GM12891 (cell line): ENCODE data around the gene PLAU.

Experiments used
- DNase-seq: peaks from one replicate; pipeline ENCODE4 v3.0.0; 2011; ENCODE audit warnings: low spot score; ENCODE audit not compliant: insufficient read length
- FAIRE-seq: peaks from 2 replicates; lab custom pipeline; 2011; peaks lifted over from hg19 to GRCh38; lab: Jason Lieb, UNC
- PAX5 ChIP-seq: IDR thresholded peaks from 2 replicates; pipeline ENCODE4 v1.6.1; 2011; ENCODE audit warnings: low read length, moderate library complexity, mild to moderate bottlenecking; ENCODE audit not compliant: insufficient read depth, severe bottlenecking
- POLR2A ChIP-seq: IDR thresholded peaks from 2 replicates; pipeline ENCODE4 v1.6.1; 2011; ENCODE audit warnings: low read depth, low read length, control low read depth
- POLR2AphosphoS5 ChIP-seq: IDR thresholded peaks from 2 replicates; pipeline ENCODE4 v1.6.1; 2011; ENCODE audit warnings: low read depth, low read length, control low read depth
- POU2F2 ChIP-seq: IDR thresholded peaks from 2 replicates; pipeline ENCODE4 v1.6.1; 2011; ENCODE audit warnings: low read depth, mild to moderate bottlenecking, control low read depth, low read length, moderate library complexity
- SPI1 ChIP-seq: IDR thresholded peaks from 2 replicates; pipeline ENCODE4 v1.6.1; 2011; ENCODE audit warnings: low read depth, low read length, control low read depth
- TAF1 ChIP-seq: IDR thresholded peaks from 2 replicates; pipeline ENCODE4 v1.6.1; 2011; ENCODE audit warnings: low read depth, low read length, control low read depth

Gene PLAU

GRCh38 chr10:73875139-73875475 is 35.8 kb upstream of the PLAU start:
- no peak for TF ChIP-seq POU2F2
- TF ChIP-seq SPI1: 0 out of 2 replicates have a peak, but pooled peaks have one; percentile 14
- DNase-seq (no peak), FAIRE-seq (no peak)

GRCh38 chr10:73876157-73876556 is 34.8 kb upstream of the PLAU start:
- DNase-seq (no peak), FAIRE-seq (no peak)
- TF ChIP-seq TAF1 (no peak), PAX5 (no peak), POLR2A (no peak), POLR2AphosphoS5 (no peak), SPI1 (no peak), POU2F2 (no peak)

GRCh38 chr10:73876566-73876965 is 34.4 kb upstream of the PLAU start:
- FAIRE-seq (no peak), DNase-seq (no peak)
- no peak for TF ChIP-seq PAX5
- TF ChIP-seq POLR2A: no peak
- no peak for TF ChIP-seq TAF1
- TF ChIP-seq SPI1: no peak
- no peak for TF ChIP-seq POU2F2
- TF ChIP-seq POLR2AphosphoS5: no peak

GRCh38 chr10:73876971-73877370 is 34.0 kb upstream of the PLAU start:
- TF ChIP-seq POU2F2: no peak
- no peak for TF ChIP-seq POLR2A
- TF ChIP-seq TAF1: no peak
- no peak for TF ChIP-seq PAX5
- no peak for TF ChIP-seq POLR2AphosphoS5
- no peak for TF ChIP-seq SPI1
- FAIRE-seq (no peak), DNase-seq (no peak)

GRCh38 chr10:73877533-73878160 is 33.3 kb upstream of the PLAU start:
- no peak for DNase-seq
- TF ChIP-seq PAX5 (no peak), SPI1 (no peak), POLR2AphosphoS5 (no peak), TAF1 (no peak), POU2F2 (no peak), POLR2A (no peak)
- no peak for FAIRE-seq

- TF ChIP-seq POU2F2: no peak
- TF ChIP-seq PAX5: no peak
- DNase-seq (no peak), FAIRE-seq (no peak)
Observed at GRCh38 chr10:73878365-73878764, 32.6 kb upstream of the PLAU start.

GRCh38 chr10:73879296-73880173 is 31.4 kb upstream of the PLAU start:
- DNase-seq (peak; percentile 71), FAIRE-seq (peak; percentile 97)
- TF ChIP-seq PAX5: no peak
- no peak for TF ChIP-seq SPI1
- TF ChIP-seq POLR2A: no peak
- TF ChIP-seq TAF1: no peak
- no peak for TF ChIP-seq POU2F2
- no peak for TF ChIP-seq POLR2AphosphoS5

- no peak for DNase-seq
- no peak for FAIRE-seq
- TF ChIP-seq POLR2A (no peak), PAX5 (no peak), POLR2AphosphoS5 (no peak), POU2F2 (no peak)
Observed at GRCh38 chr10:73881221-73881919, 29.6 kb upstream of the PLAU start.

- TF ChIP-seq POU2F2 (no peak), POLR2AphosphoS5 (no peak), SPI1 (no peak), PAX5 (no peak), POLR2A (no peak), TAF1 (no peak)
- DNase-seq (no peak), FAIRE-seq (no peak)
Observed at GRCh38 chr10:73884017-73884416, 26.9 kb upstream of the PLAU start.
